Mesendoderm (in vitro differentiated cells): Measurements from ENCODE around the gene SNTB2.

Source experiments
- DNase-seq: peaks from one replicate; pipeline ENCODE4 v3.0.0; 2013
- H2AK5ac ChIP-seq: 2 replicates; pipeline ENCODE4 v1.6.1; 2013; ENCODE audit warnings: low read length, inconsistent platforms
- H2BK120ac ChIP-seq: 2 replicates; pipeline ENCODE4 v1.6.1; 2013; ENCODE audit warnings: low read depth, mild to moderate bottlenecking, low read length, moderate library complexity, mixed read lengths
- H2BK15ac ChIP-seq: replicated peaks from 2 replicates; pipeline ENCODE4 v1.6.1; 2013; ENCODE audit warnings: low read depth, mild to moderate bottlenecking, moderate library complexity
- H2BK5ac ChIP-seq: 2 replicates; pipeline ENCODE4 v1.6.1; 2013; ENCODE audit warnings: low read length, inconsistent platforms
- H3K18ac ChIP-seq: 2 replicates; pipeline ENCODE4 v1.6.1; 2013; ENCODE audit warnings: mild to moderate bottlenecking, low read length, mixed read lengths
- H3K23ac ChIP-seq: one replicate; pipeline ENCODE4 v1.6.1; 2013; ENCODE audit warnings: low read length
- H3K27ac ChIP-seq: 2 replicates; pipeline ENCODE4 v1.5.1; 2013; ENCODE audit warnings: low read depth, mild to moderate bottlenecking, inconsistent platforms, low read length, moderate library complexity
- H3K27me3 ChIP-seq: 2 replicates; pipeline ENCODE4 v1.6.1; 2013; ENCODE audit warnings: low read length, control low read depth, mild to moderate bottlenecking, inconsistent platforms; ENCODE audit not compliant: insufficient read depth, poor library complexity
- H3K36me3 ChIP-seq: 2 replicates; pipeline ENCODE4 v1.6.1; 2013; ENCODE audit warnings: low read length, inconsistent platforms; ENCODE audit not compliant: control insufficient read depth, insufficient read depth
- H3K4ac ChIP-seq: one replicate; pipeline ENCODE4 v1.6.1; 2013; ENCODE audit warnings: low read depth, mild to moderate bottlenecking, low read length, moderate library complexity
- H3K4me1 ChIP-seq: 2 replicates; pipeline ENCODE4 v1.6.1; 2013; ENCODE audit warnings: low read depth, low read length, inconsistent platforms; ENCODE audit not compliant: control insufficient read depth
- H3K4me2 ChIP-seq: 2 replicates; pipeline ENCODE4 v1.6.1; 2013; ENCODE audit warnings: low read length
- H3K4me3 ChIP-seq: 2 replicates; pipeline ENCODE4 v1.5.1; 2013; ENCODE audit warnings: mild to moderate bottlenecking, low read length
- H3K56ac ChIP-seq: one replicate; pipeline ENCODE4 v1.6.1; 2013; ENCODE audit warnings: low read length
- H3K79me1 ChIP-seq: 2 replicates; pipeline ENCODE4 v1.6.1; 2013; ENCODE audit warnings: low read length, inconsistent platforms
- H3K79me2 ChIP-seq: 2 replicates; pipeline ENCODE4 v1.6.1; 2013; ENCODE audit warnings: mild to moderate bottlenecking, low read length; ENCODE audit not compliant: control insufficient read depth, insufficient read depth
- H3K9ac ChIP-seq: 2 replicates; pipeline ENCODE4 v1.6.1; 2013; ENCODE audit warnings: low read length, inconsistent platforms
- H4K5ac ChIP-seq: one replicate; pipeline ENCODE4 v1.6.1; 2013; ENCODE audit warnings: low read length
- H4K8ac ChIP-seq: one replicate; pipeline ENCODE4 v1.6.1; 2013; ENCODE audit warnings: low read depth, mild to moderate bottlenecking, control low read depth, low read length, moderate library complexity
- WGBS: extraction: QIAGEN DNeasy Blood & Tissue Kit; methylation state at CpG from one replicate; pipeline ENCODE4 v1.1.7; 2013; ENCODE audit warnings: low lambda C conversion rate, missing lambda C conversion rate; ENCODE audit not compliant: insufficient coverage; ENCODE audit errors: extremely low coverage; 5-methylcytosine and 5-hydroxymethylcytosine counted together

The SNTB2 gene

GRCh38 chr16:69223882-69224281 lies 36.9 kb downstream of the SNTB2 start:
- no peak overlapping the region for H2BK15ac ChIP-seq
- no peak overlapping the region for H4K8ac ChIP-seq
- no peak overlapping the region for H3K4me3 ChIP-seq
- no peak overlapping the region for H3K18ac ChIP-seq
- no peak overlapping the region for H2AK5ac ChIP-seq
- H3K4me2 ChIP-seq: no peak overlapping the region
- peaks cover 2% of the 10 kb centered on the region for H3K79me1 ChIP-seq
- H3K4ac ChIP-seq: no peak overlapping the region
- H3K23ac ChIP-seq: no peak overlapping the region
- H3K56ac ChIP-seq: no peak overlapping the region
- no peaks in the 10 kb centered on the region for H3K79me2 ChIP-seq
- H3K4me1 ChIP-seq: no peaks in the 10 kb centered on the region
- no peak overlapping the region for H3K27ac ChIP-seq
- no peak overlapping the region for H3K9ac ChIP-seq
- no peaks in the 10 kb centered on the region for H3K36me3 ChIP-seq
- H2BK120ac ChIP-seq: no peak overlapping the region
- no CpG with 5 or more reads among the region's 6 CpGs for WGBS
- DNase-seq: no peak
- no peak overlapping the region for H2BK5ac ChIP-seq
- H3K27me3 ChIP-seq: no peaks in the 10 kb centered on the region
- H4K5ac ChIP-seq: no peak overlapping the region

GRCh38 chr16:69225121-69225520 lies 38.2 kb downstream of the SNTB2 start:
- DNase-seq: no peak
- no CpG with 5 or more reads among the region's 7 CpGs for WGBS

GRCh38 chr16:69233124-69233523 lies 46.2 kb downstream of the SNTB2 start:
- Histone ChIP-seq H2BK15ac (no peak overlapping the region), H3K4me1 (no peaks in the 10 kb centered on the region), H3K79me2 (no peaks in the 10 kb centered on the region), H3K4ac (no peak overlapping the region), H2BK120ac (no peak overlapping the region), H3K36me3 (no peaks in the 10 kb centered on the region), H3K79me1 (peaks cover 5% of the 10 kb centered on the region), H3K4me2 (no peak overlapping the region), H3K4me3 (no peak overlapping the region), H3K27ac (no peak overlapping the region), H3K9ac (no peak overlapping the region), H3K18ac (no peak overlapping the region), H2BK5ac (no peak overlapping the region), H3K27me3 (no peaks in the 10 kb centered on the region), H4K5ac (no peak overlapping the region), H4K8ac (no peak overlapping the region), H2AK5ac (no peak overlapping the region), H3K56ac (no peak overlapping the region), H3K23ac (no peak overlapping the region)
- DNase-seq: no peak

More at GRCh38 chr16:69225121-69225520, 38.2 kb downstream of the SNTB2 start:
- Histone ChIP-seq H2BK120ac (no peak overlapping the region), H3K56ac (no peak overlapping the region), H3K4me1 (no peaks in the 10 kb centered on the region), H2BK5ac (no peak overlapping the region), H3K18ac (no peak overlapping the region), H2AK5ac (no peak overlapping the region), H3K23ac (no peak overlapping the region), H4K8ac (no peak overlapping the region), H3K36me3 (no peaks in the 10 kb centered on the region), H3K9ac (no peak overlapping the region), H3K4me3 (no peak overlapping the region), H3K79me2 (no peaks in the 10 kb centered on the region), H4K5ac (no peak overlapping the region), H3K27me3 (no peaks in the 10 kb centered on the region), H3K79me1 (peaks cover 2% of the 10 kb centered on the region), H3K4me2 (no peak overlapping the region), H2BK15ac (no peak overlapping the region), H3K27ac (no peak overlapping the region), H3K4ac (no peak overlapping the region)

GRCh38 chr16:69234460-69234859 lies 47.5 kb downstream of the SNTB2 start:
- no peaks in the 10 kb centered on the region for H3K79me2 ChIP-seq
- no peak overlapping the region for H2BK120ac ChIP-seq
- H3K56ac ChIP-seq: no peak overlapping the region
- no peak overlapping the region for H2BK5ac ChIP-seq
- no peaks in the 10 kb centered on the region for H3K36me3 ChIP-seq
- no peak overlapping the region for H3K4ac ChIP-seq
- no peak overlapping the region for H4K8ac ChIP-seq
- no peak overlapping the region for H3K27ac ChIP-seq
- H3K4me3 ChIP-seq: no peak overlapping the region
- WGBS: no CpG with 5 or more reads among the region's 3 CpGs
- H3K27me3 ChIP-seq: no peaks in the 10 kb centered on the region
- H3K18ac ChIP-seq: no peak overlapping the region
- DNase-seq: no peak
- H4K5ac ChIP-seq: no peak overlapping the region
- no peaks in the 10 kb centered on the region for H3K4me1 ChIP-seq
- H3K9ac ChIP-seq: no peak overlapping the region
- no peak overlapping the region for H2BK15ac ChIP-seq
- H3K23ac ChIP-seq: no peak overlapping the region
- no peak overlapping the region for H2AK5ac ChIP-seq
- peaks cover 9% of the 10 kb centered on the region for H3K79me1 ChIP-seq
- H3K4me2 ChIP-seq: no peak overlapping the region

- Histone ChIP-seq H3K79me2 (no peaks in the 10 kb centered on the region), H4K5ac (no peak overlapping the region), H3K23ac (no peak overlapping the region), H2BK5ac (no peak overlapping the region), H3K36me3 (no peaks in the 10 kb centered on the region), H3K79me1 (peaks cover 9% of the 10 kb centered on the region), H3K4me1 (no peaks in the 10 kb centered on the region), H3K4me2 (no peak overlapping the region), H3K9ac (no peak overlapping the region), H2BK120ac (no peak overlapping the region), H3K27ac (no peak overlapping the region), H3K18ac (no peak overlapping the region), H2AK5ac (no peak overlapping the region), H4K8ac (no peak overlapping the region), H3K4me3 (no peak overlapping the region), H3K27me3 (no peaks in the 10 kb centered on the region), H2BK15ac (no peak overlapping the region), H3K4ac (no peak overlapping the region), H3K56ac (no peak overlapping the region)
- no peak for DNase-seq
Observed at GRCh38 chr16:69236319-69236718, 49.4 kb downstream of the SNTB2 start.

- Histone ChIP-seq H4K8ac (no peak overlapping the region), H3K9ac (no peak overlapping the region), H3K79me1 (peaks cover 9% of the 10 kb centered on the region), H3K4ac (no peak overlapping the region), H3K4me2 (no peak overlapping the region), H3K23ac (no peak overlapping the region), H3K56ac (no peak overlapping the region), H3K18ac (no peak overlapping the region), H2BK15ac (no peak overlapping the region), H2BK5ac (no peak overlapping the region), H3K4me1 (no peaks in the 10 kb centered on the region), H3K27ac (no peak overlapping the region), H3K27me3 (no peaks in the 10 kb centered on the region), H3K4me3 (no peak overlapping the region), H2AK5ac (no peak overlapping the region), H2BK120ac (no peak overlapping the region), H3K79me2 (no peaks in the 10 kb centered on the region), H3K36me3 (no peaks in the 10 kb centered on the region), H4K5ac (no peak overlapping the region)
- no CpG with 5 or more reads among the region's 3 CpGs for WGBS
- DNase-seq: no peak
Observed at GRCh38 chr16:69237296-69237695, 50.3 kb downstream of the SNTB2 start.
